GM21825 (cell line): ENCODE results near the gene TMEM156.

Experiments used
- ATAC-seq: cut with Tn5 transposase; IDR thresholded peaks from one replicate; pipeline ENCODE4 v1.9.1; 2021; ENCODE audit warnings: mild to moderate bottlenecking, moderate library complexity; ENCODE audit not compliant: unreplicated experiment

TMEM156 gene, protein sequence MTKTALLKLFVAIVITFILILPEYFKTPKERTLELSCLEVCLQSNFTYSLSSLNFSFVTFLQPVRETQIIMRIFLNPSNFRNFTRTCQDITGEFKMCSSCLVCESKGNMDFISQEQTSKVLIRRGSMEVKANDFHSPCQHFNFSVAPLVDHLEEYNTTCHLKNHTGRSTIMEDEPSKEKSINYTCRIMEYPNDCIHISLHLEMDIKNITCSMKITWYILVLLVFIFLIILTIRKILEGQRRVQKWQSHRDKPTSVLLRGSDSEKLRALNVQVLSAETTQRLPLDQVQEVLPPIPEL

DNA sequence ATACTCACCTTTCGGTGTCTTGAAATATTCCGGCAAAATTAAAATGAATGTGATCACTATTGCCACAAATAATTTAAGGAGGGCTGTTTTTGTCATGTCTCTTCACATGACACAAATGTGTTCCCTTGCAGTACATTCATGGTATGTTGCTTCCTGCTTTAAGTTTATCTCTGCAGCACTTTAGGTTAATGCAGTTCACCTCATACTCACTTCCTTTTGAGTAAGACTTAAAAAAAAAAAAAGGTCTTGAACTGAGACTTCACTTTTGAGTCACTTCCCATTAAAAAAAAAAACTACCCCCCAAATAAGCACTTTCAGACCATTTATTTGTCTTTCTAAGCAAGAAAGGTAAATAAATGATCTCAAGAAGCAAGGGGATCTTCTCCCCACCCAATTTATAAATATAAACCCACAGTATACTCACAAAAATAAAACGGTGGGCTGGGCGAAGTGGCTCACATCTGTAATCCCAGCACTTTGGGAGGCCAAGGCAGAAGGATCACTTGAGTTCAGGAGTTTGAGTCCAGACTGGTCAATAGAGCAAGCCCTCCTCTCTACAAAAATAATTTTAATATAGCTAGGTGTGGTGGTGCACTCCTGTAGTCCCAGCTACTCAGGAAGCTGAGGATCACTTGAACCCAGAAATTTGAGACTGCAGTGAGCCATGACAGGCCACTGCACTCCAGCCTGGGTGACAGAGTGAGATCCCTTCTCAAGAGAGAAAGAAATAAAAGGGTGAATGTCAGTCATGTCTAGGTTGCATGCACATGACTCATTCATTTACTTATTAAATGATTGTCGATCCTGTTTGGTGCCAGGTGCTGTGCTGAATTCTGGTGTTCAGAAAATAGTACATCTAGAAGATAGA, at the start of gene TMEM156:
TSS of gene TMEM156 (minus strand) at position 192 of the 868 bp plus-strand sequence. CDS start at position 96, 96 bp downstream.
- ATAC-seq, result peak; percentile 49

DNA sequence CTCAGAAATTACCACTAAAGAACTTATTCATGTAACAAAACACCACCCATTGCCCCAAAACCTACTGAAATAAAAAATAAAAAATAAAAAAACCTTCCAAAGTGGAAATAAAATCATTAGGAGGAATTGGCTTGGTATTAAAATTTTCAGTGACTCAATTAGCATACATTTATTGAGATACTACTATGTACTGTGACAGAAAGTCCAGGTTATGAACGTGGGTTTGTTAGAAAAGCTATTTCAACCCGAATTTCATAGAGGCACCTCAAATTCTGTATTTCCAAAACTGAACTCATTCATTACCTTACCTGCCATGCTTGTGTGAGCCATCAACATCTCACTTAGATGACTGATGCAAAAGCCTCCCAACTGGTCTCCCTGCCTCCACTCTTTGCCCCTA, 46.6 kb upstream of the TMEM156 start:
- ATAC-seq, result no peak

DNA sequence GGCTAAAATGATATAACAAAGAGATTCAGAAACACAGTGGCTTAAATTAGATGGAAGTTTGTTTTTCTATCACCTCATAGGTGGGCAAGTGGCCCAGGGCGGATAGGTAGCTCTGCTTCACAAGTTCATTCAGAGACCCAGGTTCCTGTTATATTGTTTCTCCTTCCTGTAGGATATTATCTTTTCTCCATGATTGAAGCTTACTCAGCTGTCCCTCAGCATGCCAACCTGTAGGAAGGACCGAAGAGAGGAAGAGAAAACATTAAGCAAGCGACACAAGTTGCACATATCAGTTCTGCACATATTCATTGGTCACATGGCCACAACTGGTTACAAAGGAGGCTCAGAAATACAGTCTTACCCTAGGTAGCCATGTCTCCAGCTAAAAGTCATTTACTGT, 36.7 kb upstream of the TMEM156 start:
- ATAC-seq, result no peak

DNA sequence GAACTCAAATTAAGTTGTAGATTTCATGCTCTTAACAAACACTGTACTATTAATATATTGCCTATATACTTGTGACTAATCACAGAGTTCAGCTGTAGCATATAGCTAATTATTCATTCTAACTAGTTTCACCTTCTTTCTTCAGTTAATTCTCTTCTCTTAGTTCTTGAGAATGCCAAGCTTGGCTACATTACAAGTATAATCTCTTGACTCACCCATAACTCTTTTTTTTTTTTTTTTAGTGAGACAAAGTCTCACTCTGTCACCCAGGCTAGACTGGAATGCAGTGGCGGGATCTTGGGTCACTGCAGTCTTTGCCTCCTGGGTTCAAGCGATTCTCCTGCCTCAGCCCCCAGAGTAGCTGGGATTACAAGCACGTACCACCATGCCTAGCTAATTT, 35.2 kb upstream of the TMEM156 start:
- ATAC-seq, result no peak

DNA sequence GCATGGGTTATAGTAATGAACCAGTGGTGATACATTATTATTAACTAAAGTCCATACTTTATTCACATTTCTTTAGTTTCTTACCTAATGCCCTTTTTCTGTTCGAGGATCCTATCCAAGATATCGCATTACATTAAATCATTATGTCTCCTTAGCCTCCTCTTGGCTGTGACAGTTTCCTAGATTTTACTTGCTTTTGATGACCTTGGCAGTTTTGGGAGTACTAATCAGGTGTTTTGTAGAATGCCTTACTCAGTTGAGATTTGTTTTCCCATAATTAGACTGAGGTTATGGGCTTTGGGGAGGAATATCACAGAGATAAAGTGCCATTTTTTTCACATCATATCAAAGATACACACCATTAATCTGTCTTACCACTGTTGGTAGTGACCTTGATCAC, 34.8 kb upstream of the TMEM156 start:
- ATAC-seq, result no peak

DNA sequence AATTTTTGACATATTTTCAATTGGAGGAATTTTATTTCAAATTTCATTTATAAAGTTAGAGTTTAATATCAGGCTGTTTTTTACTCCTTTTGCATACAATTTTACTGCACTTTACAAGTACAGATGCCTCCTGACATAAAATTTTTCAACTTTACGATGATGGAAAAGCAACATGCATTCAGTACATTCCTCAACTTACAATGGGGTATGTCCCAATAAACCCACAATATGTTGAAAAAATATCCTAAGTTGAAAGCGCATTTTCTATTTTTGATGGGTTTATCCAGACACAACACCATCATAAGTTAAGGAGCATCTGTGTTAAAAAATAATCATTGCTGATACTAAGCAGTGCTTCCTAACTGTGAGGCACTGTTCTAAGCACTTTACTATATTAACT, 34.2 kb upstream of the TMEM156 start:
- ATAC-seq, result no peak

DNA sequence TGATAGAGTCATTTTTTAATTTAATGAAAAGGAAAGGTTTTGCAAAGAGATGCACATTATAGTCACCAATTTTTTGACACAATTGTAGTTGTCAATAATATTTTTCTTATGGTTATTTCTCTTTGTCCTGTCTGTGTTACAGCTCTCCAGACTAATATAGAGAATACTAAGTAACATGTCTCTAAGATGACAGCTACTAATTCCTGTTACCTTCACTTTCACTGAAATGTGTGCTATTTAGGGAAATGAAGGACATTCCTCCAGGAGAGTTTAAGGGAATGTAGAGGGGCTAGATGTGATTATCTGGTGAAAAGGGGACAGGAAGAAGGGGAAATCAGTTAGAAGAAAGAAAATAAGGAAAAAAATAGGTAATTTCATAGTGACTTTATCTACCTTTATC, 31.2 kb upstream of the TMEM156 start:
- ATAC-seq, result no peak

DNA sequence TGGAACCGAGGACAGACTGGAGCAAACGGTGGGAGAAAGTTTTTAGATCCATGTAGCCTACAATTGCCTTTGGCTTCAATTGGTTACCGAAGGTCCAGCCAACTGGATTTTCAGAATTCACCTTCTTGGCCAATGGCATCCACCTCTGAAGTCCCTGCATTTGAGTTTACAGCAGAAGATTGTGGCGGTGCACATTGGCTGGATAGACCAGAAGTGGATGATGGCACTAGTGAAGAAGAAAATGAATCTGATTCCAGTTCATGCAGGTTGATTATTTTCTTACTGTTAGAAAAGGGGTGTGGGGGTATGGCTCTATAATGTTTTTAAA, 30.5 kb upstream of the TMEM156 start:
- ATAC-seq, result no peak

DNA sequence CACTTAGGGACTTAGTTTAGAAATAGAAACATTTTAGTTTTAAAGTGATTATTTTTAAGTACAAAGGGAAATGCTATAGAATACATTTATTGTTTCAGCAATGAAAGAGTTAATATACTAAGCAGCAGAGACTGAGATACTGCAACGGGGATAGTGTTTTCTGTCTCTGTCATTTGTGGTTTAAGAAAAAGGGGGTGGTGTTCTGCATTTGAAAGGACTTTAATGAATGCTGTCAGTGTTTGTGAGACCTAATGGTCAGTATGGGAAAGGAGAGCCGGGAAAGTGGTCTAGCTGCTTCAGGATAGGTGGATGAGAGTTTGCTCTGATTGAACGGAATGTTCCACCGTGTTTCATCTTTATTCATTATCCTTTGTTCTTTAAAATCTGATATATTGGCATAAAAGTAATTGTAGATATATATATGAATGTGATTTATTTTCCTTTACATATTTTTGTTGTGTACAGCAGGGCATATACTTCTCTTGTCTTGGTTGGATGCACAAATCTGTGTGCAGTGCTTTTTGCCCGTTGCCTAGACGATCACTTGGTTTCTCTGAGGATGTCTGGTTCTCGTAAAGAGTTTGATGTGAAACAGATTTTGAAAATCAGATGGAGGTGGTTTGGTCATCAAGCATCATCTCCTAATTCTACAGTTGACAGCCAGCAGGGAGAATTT, 30.0 kb upstream of the TMEM156 start, which contains the start of gene KLHL5:
TSS of gene KLHL5 (plus strand) at position 139 of the 676 bp plus-strand sequence. CDS start at position 560, 421 bp downstream.
- ATAC-seq, result no peak

DNA sequence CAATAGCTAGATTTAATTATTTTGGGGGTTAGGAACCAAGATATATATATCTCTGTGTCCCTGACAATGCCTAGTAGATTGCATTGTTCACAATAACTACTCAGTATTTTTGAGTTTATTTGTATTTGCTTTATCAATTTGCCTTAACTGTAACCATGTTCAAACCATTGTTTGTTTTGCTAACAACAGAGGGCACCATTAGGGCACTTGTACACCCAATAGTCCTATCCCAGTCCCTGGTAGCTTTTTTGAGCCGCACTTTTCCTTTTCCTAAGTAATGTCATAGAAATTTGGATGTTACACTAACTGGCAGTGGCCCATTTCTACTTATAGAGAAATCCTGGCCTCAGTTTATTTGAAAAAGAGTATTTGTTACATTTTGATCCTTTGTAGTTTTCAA, 29.2 kb upstream of the TMEM156 start:
- ATAC-seq, result no peak

DNA sequence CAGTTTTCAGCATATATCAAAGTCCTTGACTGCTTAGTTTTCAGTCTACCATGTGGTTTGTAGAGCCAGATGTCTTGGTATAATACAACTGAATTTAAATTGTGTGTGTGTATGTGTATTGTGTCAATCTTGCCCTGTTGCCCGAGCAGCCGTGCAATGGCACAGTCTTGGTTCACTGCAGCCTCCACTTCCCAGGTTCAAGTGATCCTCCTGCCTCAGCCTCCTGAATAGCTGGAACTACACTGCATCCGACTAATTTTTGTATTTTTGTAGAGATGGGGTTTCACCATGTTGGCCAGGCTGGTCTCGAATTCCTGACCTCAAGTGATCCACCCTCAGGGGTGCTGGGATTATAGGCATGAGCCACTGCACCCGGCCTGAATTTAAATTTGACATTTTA, 23.8 kb upstream of the TMEM156 start:
- ATAC-seq, result no peak

DNA sequence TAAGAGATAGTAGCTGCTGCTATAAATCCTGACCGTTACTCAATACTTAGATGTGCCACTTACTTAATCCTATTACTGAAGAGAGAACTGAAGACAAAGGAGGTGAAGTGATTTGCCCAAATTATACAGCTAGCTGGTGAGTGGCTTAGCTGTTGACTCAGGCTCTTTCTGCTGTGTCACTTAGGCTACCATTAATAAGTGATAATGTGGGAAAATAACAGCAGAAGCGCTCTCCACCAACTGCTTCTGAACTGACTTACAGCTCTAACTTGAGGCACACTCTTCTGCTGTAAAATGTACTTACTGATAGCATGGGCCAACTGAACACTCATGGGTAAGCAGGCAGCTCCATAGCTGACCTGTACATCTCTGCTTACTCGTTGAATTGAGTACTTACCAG, 22.3 kb upstream of the TMEM156 start:
- ATAC-seq, result no peak

DNA sequence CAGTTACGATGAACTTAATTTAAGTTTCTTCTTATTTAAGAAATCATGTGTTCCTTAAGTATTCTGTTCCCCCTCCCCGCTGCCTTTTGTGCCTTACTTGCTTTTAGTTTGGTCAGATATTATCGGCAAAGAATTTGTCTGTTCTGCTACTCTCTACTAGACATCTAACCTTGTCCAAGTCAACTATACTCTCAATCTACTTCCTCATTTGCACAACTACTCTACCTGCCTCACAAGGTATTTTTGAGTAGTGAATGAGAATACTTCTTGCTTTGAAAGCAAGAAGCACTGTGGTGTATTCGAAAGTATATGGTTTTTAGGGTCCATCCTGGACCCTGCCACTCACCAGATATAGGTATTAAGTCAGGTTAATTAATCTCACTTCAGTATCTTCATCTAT, 21.8 kb upstream of the TMEM156 start:
- no peak for ATAC-seq

DNA sequence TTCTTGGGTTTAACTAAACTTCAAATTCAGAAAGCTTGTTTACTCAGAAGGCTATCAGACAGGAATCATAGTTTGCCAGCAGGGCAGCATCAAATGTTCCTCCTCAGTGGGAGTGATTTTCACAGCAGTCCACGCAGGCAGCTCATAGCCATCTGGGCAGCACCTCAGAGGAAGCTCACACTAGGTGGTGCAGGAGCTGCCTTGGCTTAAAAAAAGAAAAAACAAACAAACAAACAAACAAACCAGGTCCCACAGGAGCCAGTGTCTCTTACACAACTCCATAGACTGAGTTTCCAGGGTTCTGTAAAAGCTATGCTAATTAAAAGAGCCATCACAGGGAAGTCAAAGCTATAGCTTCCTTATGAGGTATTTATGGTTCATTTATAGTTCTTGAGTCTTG, 19.3 kb upstream of the TMEM156 start:
- ATAC-seq, result no peak

DNA sequence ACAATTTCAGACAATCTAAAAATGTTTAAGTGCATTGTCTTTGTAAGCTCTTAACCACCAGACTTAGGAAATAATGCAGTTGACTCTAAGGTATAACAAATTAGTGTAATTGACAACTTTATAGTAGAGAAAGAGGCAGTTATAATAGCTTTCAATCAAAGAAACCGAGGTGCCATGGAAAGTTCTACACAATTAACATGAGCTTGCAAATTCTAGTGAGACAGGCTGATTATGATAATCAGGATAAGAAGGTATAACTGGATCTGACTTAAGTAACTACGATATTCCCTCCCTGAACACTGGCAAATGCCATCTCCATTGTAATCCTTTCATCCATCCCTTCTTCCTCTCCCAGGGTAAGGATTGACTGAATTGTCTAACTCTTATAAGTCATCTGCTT, 18.4 kb upstream of the TMEM156 start:
- ATAC-seq, result no peak

DNA sequence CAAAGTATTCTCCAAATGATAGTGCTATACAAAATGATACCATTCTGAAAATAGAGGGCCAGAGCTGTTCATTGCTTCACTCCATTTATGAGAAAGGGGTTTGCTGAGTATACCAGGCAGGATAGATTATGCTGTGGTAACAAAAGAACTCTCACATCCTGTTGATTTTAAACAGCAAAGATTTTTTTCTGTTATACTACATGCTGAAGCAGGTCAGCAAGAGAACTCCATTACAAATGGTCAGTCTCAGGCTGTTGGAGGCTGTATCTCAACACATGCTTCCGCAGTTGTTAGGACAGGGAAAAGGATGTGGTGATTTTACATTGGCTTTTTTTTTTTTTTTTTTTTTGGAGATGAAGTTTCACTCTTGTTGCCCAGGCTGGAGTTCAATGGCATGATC, 16.1 kb upstream of the TMEM156 start:
- ATAC-seq, result no peak

DNA sequence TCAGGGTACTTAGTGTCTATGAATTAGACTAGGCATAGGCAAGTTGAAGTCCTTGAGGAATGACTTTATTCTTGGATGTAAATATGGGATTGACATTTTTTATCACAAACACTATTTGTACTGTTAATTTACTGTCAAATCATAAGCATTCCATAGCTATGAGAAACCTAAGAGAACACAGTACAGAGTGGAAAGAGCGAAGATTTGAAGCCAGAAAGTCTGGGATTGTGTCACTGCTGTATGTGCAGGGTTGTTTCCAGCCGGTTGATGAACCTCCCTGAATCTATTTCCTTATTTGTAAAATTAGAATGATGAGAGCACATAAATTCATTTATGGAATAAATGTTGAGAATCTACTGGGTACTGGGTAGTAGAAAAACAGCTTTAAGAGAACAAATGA, 15.5 kb upstream of the TMEM156 start:
- ATAC-seq, result no peak

DNA sequence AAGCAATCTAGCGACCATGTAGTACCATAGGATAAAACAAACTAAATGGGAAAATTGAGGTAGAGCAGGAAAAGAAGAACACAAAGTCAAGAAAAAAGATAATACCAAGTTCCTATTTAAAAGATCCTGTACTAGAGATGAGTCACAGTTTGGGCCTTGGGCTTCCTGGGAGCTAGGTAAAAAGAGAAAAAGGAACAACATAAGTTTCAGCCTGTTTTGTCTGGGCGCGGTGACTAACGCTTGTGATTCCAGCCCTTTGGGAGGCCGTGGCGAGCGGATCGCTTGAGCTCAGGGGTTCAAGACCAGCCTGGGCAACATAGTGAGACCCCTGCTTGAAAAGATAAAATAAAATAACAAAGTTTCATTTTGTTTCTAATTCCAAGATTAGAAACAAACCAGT, 14.0 kb upstream of the TMEM156 start:
- no peak for ATAC-seq

DNA sequence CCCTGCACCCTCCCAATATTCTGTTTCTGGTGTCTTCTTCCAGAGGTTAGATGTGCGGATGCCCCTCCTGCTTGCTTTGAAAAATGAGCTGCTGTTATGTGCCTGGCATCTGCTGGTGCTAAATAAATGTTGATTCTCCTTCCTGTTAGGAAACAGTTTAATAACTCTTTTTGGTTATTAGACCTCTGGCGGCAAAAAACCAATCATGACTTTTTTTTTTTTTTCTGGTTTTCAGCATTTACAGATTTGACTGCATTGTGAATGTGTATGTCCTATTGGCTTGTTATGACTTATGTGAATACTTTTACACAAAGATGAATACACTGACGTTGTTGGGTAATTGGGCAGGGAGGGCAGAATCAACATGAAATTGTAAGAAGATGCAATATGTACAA, 13.6 kb upstream of the TMEM156 start:
- ATAC-seq, result no peak

DNA sequence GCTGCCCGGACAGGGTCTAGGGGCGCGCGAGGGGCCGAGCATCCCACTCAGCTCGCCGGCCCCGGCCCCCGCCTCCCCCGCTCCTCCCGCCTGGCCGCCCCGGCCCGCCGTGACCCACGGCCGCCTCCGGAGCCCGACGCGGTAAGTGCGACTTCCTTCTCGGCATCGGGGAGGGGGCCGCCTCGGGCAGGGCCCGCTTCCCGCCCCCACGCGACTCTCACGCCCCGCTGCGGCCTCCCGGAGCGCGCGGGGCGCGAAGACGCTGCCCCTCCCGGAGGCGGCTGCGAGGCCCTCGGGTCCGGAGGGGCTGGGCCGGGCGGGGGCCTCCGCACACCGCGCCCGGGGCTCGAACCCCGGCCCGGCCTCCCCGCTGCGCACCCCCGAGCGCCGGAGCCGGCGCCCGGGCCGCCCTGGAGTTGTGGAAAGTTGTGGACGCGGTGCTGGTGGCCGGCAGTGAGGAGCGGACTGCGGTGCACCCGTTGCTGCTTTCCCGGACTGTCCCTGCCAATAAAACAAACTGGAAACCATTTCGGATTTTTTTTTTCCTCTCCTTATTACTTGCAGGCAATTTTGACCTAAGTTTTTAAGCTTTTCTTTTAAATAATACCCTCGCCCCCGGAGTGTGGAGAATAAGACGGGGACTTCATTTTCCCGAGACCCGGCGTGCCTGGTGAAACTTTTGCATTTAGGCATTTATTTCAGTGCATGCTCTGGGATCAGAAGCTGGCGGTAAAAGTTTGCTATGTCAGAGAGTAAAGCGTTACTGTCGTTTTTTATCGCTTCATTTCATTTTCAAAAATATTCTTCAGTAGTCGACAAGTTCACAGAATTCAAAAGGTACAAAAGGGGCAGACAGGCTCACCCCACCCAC, 13.0 kb upstream of the TMEM156 start:
- ATAC-seq, result peak; percentile 25
